Neural cell (in vitro differentiated cells): Measurements from ENCODE around the gene FGF1.

Experiments used
- EP300 ChIP-seq: fragments of 450-650 bp; conservative IDR thresholded peaks from 2 replicates; pipeline ENCODE4 v1.6.1; 2014; ENCODE audit warnings: antibody characterized with exemption, mild to moderate bottlenecking, moderate library complexity; ENCODE audit not compliant: poor library complexity, severe bottlenecking
- MXI1 ChIP-seq: fragments of 450-650 bp; conservative IDR thresholded peaks from 2 replicates; pipeline ENCODE4 v1.6.1; 2014; ENCODE audit warnings: antibody characterized with exemption, mild to moderate bottlenecking; ENCODE audit not compliant: poor library complexity, severe bottlenecking
- POLR2AphosphoS5 ChIP-seq: IDR thresholded peaks from 2 replicates; pipeline ENCODE4 v1.6.1; 2012
- TAF1 ChIP-seq: IDR thresholded peaks from 2 replicates; pipeline ENCODE4 v1.6.1; 2012; ENCODE audit warnings: low read depth
- TF ChIP-seq, protein P1 (sequence below): fragments of 450-650 bp; IDR thresholded peaks from 2 replicates; pipeline ENCODE4 v1.5.1; 2014; ENCODE audit warnings: antibody characterized with exemption, mild to moderate bottlenecking, moderate library complexity; ENCODE audit not compliant: poor library complexity, severe bottlenecking
- TF ChIP-seq, protein P2 (sequence below): IDR thresholded peaks from 2 replicates; pipeline ENCODE4 v1.6.1; 2012; ENCODE audit warnings: borderline replicate concordance

DNA sequence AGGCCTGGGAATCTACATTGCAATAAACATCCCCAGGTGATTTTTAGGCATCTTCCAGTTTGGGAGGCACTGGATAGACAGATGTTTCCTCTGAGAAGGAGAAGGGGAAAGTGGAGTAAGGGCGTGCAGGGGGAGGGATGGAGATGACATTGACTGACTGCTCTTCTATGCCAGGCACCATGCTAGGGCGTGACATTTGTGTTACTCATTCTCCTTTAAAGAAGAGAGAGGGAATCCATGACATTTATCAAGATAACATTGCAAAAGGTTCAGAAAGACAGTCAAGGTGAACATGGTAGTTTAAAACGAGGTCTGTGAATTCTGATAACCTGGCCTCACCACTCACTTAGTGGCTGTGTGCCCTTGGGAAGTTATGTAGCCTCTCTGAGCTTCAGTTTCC lies 35.8 kb downstream of the FGF1 start:
- TF ChIP-seq, protein P1, sequence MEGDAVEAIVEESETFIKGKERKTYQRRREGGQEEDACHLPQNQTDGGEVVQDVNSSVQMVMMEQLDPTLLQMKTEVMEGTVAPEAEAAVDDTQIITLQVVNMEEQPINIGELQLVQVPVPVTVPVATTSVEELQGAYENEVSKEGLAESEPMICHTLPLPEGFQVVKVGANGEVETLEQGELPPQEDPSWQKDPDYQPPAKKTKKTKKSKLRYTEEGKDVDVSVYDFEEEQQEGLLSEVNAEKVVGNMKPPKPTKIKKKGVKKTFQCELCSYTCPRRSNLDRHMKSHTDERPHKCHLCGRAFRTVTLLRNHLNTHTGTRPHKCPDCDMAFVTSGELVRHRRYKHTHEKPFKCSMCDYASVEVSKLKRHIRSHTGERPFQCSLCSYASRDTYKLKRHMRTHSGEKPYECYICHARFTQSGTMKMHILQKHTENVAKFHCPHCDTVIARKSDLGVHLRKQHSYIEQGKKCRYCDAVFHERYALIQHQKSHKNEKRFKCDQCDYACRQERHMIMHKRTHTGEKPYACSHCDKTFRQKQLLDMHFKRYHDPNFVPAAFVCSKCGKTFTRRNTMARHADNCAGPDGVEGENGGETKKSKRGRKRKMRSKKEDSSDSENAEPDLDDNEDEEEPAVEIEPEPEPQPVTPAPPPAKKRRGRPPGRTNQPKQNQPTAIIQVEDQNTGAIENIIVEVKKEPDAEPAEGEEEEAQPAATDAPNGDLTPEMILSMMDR: no peak
- TF ChIP-seq POLR2AphosphoS5: no peak
- no peak for TF ChIP-seq TAF1
- no peak for TF ChIP-seq EP300
- TF ChIP-seq, protein P2, sequence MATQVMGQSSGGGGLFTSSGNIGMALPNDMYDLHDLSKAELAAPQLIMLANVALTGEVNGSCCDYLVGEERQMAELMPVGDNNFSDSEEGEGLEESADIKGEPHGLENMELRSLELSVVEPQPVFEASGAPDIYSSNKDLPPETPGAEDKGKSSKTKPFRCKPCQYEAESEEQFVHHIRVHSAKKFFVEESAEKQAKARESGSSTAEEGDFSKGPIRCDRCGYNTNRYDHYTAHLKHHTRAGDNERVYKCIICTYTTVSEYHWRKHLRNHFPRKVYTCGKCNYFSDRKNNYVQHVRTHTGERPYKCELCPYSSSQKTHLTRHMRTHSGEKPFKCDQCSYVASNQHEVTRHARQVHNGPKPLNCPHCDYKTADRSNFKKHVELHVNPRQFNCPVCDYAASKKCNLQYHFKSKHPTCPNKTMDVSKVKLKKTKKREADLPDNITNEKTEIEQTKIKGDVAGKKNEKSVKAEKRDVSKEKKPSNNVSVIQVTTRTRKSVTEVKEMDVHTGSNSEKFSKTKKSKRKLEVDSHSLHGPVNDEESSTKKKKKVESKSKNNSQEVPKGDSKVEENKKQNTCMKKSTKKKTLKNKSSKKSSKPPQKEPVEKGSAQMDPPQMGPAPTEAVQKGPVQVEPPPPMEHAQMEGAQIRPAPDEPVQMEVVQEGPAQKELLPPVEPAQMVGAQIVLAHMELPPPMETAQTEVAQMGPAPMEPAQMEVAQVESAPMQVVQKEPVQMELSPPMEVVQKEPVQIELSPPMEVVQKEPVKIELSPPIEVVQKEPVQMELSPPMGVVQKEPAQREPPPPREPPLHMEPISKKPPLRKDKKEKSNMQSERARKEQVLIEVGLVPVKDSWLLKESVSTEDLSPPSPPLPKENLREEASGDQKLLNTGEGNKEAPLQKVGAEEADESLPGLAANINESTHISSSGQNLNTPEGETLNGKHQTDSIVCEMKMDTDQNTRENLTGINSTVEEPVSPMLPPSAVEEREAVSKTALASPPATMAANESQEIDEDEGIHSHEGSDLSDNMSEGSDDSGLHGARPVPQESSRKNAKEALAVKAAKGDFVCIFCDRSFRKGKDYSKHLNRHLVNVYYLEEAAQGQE: no peak
- TF ChIP-seq MXI1: no peak
